ENCODE measurements around the gene PRX.

- TF ChIP-seq CTCF (conservative IDR thresholded peaks at IDR 0.05; ENCODE audit: low read depth, low read length), result no peak
- no peak for TF ChIP-seq EZH2 (IDR thresholded peaks at IDR 0.05; ENCODE audit: borderline replicate concordance, low read depth, low read length, poor library complexity, severe bottlenecking)
Observed at GRCh38 chr19:40403262-40403984, 9.8 kb downstream of the PRX start.
